SJCRH30 (cell line): Measurements from ENCODE around the gene SYNJ2. TPM values are rescaled to one million over a fixed set of nuclear protein-coding genes. Genes with fewer than 3 reads are reported as not detected.
"Not testable (repeated sequence)": the region's sequence is repeated elsewhere in the genome, so short reads cannot be mapped to it uniquely, and the experiment has no call there.

ENCODE experiments used
- DNase-seq, 2 experiments: peaks; one replicate each; pipeline ENCODE4 v3.0.0-alpha.2; 2015 to 2020
- H3K27ac ChIP-seq: fragments of 250-450 bp; sonication (Bioruptor Pico); 2 replicates; pipeline ENCODE4 v1.5.1; 2020; ENCODE audit warnings: mild to moderate bottlenecking, moderate library complexity
- H3K27me3 ChIP-seq: fragments of 250-450 bp; sonication (Bioruptor Pico); 2 replicates; pipeline ENCODE4 v1.5.1; 2020; ENCODE audit warnings: mild to moderate bottlenecking, moderate library complexity
- H3K36me3 ChIP-seq: fragments of 250-450 bp; sonication (Bioruptor Pico); 2 replicates; pipeline ENCODE4 v1.5.1; 2020; ENCODE audit warnings: mild to moderate bottlenecking, moderate library complexity
- H3K4me1 ChIP-seq: fragments of 250-450 bp; sonication (Bioruptor Pico); 2 replicates; pipeline ENCODE4 v1.5.1; 2020; ENCODE audit warnings: mild to moderate bottlenecking, moderate library complexity
- H3K4me3 ChIP-seq: fragments of 250-450 bp; sonication (Bioruptor Pico); 2 replicates; pipeline ENCODE4 v1.5.1; 2020; ENCODE audit warnings: mild to moderate bottlenecking, moderate library complexity
- H3K9me3 ChIP-seq: fragments of 250-450 bp; sonication (Bioruptor Pico); replicated peaks from 2 replicates; pipeline ENCODE4 v1.5.1; 2020; ENCODE audit warnings: mild to moderate bottlenecking, moderate library complexity
- total RNA-seq: library from RNA; depleted of rRNA; stranded (reverse); fragments of >200 nt; shearing (Covaris generic); gene quantifications from 2 replicates; pipeline ENCODE4 v1.2.3, GENCODE V29; 2014; rRNA removed

Gene SYNJ2
- total RNA-seq, result 32.5 and 33.4 TPM in 2 replicates

GRCh38 chr6:157981395-157982101 is at the start of gene SYNJ2:
SYNJ2 (plus strand) TSS chr6:157981863; CDS start chr6:157981962, 99 bp downstream.
- H3K4me3 ChIP-seq, result peak within 1 kb of the TSS; percentile 78
- no peaks in the 10 kb centered on the region for H3K9me3 ChIP-seq
- H3K4me1 ChIP-seq, result peaks cover 25% of the 10 kb centered on the region
- H3K27me3 ChIP-seq, result no peaks in the 10 kb centered on the region
- H3K27ac ChIP-seq, result peak within 1 kb of the TSS; percentile 82
- peak; percentile 70 to 74 for DNase-seq
- H3K36me3 ChIP-seq, result no peaks in the 10 kb centered on the region

DNA sequence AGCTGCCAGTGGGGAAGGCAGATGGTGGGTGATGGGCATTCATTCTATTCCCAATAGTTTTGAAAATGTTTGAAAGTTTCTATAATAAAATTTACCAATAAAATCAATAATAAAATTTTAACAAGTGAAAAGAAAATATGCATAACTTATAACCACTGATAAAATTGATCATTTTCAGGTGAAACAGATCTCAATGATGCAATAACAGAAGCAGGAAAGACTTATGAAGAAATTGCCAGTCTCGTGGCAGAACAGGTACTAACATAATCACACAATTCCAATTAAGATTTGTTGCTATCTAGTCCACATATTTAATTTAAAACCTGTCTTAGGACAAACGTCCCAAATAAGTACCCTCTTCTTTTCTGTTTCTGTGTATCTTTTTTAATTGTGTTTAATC is 45.9 kb upstream of the SYNJ2 start:
- Histone ChIP-seq H3K36me3 (peaks cover 22% of the 10 kb centered on the region), H3K27me3 (no peaks in the 10 kb centered on the region), H3K9me3 (no peaks in the 10 kb centered on the region), H3K4me3 (no peak overlapping the region), H3K4me1 (no peaks in the 10 kb centered on the region), H3K27ac (no peak overlapping the region)
- no peak for DNase-seq

- no peak for DNase-seq
- Histone ChIP-seq H3K4me3 (no peak overlapping the region), H3K4me1 (no peaks in the 10 kb centered on the region), H3K36me3 (peaks cover 20% of the 10 kb centered on the region), H3K27me3 (no peaks in the 10 kb centered on the region), H3K27ac (no peak overlapping the region), H3K9me3 (no peaks in the 10 kb centered on the region)
Measured at GRCh38 chr6:157937318-157937717, 44.3 kb upstream of the SYNJ2 start.

DNA sequence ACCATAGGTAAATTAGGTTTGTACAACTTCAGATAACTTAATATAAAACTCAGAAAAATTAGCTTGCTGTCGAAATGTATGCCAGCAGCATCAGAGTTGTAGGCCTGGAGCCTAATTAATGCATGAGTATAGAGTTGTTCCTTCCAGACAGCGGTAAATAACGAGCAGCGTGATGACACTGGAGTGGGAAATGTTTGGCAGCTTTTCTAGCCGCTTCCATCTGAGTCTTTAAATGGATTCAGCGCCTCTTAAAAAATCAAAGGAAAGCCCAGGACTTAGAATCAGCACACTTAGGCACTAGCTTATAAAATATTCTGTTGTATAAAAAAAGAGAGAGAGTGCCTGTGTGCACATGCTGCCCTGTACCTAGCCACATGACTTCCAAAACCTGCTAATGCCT is 43.7 kb upstream of the SYNJ2 start:
- DNase-seq, result no peak
- no peak overlapping the region for H3K4me3 ChIP-seq
- H3K27me3 ChIP-seq, result no peaks in the 10 kb centered on the region
- peaks cover 23% of the 10 kb centered on the region for H3K36me3 ChIP-seq
- no peaks in the 10 kb centered on the region for H3K4me1 ChIP-seq
- H3K9me3 ChIP-seq, result no peaks in the 10 kb centered on the region
- H3K27ac ChIP-seq, result no peak overlapping the region

- H3K27ac ChIP-seq, H3K9me3 ChIP-seq, DNase-seq, H3K4me1 ChIP-seq, H3K4me3 ChIP-seq, H3K27me3 ChIP-seq: not testable (repeated sequence)
- peaks cover 32% of the 10 kb centered on the region for H3K36me3 ChIP-seq
Measured at GRCh38 chr6:157940375-157941036, 41.2 kb upstream of the SYNJ2 start.

GRCh38 chr6:157941101-157941863 is 40.4 kb upstream of the SYNJ2 start:
- H3K9me3 ChIP-seq, result no peaks in the 10 kb centered on the region
- peaks cover 34% of the 10 kb centered on the region for H3K36me3 ChIP-seq
- no peak overlapping the region for H3K4me3 ChIP-seq
- H3K27ac ChIP-seq, result no peak overlapping the region
- DNase-seq, result no peak
- H3K27me3 ChIP-seq, result no peaks in the 10 kb centered on the region
- no peaks in the 10 kb centered on the region for H3K4me1 ChIP-seq

DNA sequence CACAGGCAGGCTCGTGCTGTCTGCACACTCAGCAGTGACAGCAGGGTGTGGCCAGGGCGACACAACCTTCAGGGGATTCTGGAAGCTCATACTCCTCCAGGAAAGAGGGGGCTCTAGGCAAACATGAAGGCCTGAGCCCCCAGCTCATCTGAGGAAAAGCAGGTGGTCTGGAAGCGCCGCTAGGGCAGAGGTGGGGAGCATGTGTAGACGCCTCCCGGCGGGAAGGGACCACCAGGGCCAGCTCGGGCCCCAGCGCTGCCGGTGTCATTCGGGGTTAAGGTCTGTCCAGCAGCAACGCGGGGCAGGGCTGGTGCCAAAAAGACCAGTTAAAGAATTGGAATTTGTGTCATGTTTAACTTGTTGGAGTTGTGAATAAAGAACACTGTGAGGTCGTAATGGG is 39.3 kb upstream of the SYNJ2 start:
- H3K27ac ChIP-seq, result no peak overlapping the region
- no peak for DNase-seq
- no peaks in the 10 kb centered on the region for H3K4me1 ChIP-seq
- no peaks in the 10 kb centered on the region for H3K9me3 ChIP-seq
- H3K36me3 ChIP-seq, result peaks cover 27% of the 10 kb centered on the region
- H3K4me3 ChIP-seq, result no peak overlapping the region
- H3K27me3 ChIP-seq, result no peaks in the 10 kb centered on the region

DNA sequence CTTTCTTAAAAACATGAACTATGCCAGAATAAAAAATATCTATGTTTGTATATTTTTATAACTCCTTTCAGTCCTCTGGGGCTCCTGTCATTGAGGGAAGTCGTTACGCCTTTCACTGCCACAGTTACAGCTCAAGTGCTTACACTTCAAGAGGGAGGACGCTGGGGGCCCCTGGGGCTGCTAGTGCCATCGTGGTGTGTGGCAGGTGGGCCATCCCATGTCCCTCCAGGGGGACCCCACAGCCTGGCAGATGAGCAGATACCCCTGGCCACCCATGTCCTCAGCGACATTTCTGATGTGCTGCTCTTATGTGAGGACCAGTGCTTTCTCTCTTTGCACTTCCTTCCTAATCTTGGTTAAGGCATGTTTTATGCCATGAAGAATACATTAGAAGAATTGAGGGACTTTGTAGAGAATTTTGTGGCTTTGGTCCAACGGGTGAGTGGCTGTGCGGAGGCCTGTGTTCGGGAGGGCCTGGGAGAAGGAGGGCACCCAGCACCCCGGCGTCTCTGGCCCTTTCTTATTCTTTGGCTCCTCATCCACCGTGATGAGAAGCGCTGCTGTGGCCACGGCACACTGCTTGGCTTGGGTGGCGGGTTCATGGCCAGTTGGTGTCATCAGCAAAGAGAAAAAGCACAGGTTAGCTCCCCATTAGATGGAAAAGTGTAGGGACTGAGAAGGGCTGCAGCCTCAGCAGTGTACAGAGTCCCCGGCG is 38.3 kb upstream of the SYNJ2 start:
- Histone ChIP-seq H3K4me1 (no peaks in the 10 kb centered on the region), H3K27me3 (no peaks in the 10 kb centered on the region), H3K36me3 (peaks cover 27% of the 10 kb centered on the region), H3K27ac (no peak overlapping the region), H3K4me3 (no peak overlapping the region), H3K9me3 (no peaks in the 10 kb centered on the region)
- no peak for DNase-seq

DNA sequence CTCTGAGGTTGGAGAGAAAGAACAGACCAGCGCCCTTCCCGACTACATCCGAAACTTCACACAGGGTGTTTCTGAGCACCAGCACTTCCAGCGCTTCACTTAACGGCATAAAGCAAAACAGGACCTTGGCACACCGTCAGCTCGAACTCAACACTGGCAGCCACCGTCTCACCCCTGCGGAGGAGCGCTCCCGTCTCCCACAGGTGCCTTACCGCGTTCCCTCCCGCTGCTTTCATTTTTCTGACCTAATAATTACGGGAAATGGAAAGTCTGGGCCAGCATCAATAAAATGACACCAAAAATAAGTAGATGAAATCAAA is 37.7 kb upstream of the SYNJ2 start:
- Histone ChIP-seq H3K36me3 (peaks cover 27% of the 10 kb centered on the region), H3K4me3 (no peak overlapping the region), H3K27me3 (no peaks in the 10 kb centered on the region)

DNA sequence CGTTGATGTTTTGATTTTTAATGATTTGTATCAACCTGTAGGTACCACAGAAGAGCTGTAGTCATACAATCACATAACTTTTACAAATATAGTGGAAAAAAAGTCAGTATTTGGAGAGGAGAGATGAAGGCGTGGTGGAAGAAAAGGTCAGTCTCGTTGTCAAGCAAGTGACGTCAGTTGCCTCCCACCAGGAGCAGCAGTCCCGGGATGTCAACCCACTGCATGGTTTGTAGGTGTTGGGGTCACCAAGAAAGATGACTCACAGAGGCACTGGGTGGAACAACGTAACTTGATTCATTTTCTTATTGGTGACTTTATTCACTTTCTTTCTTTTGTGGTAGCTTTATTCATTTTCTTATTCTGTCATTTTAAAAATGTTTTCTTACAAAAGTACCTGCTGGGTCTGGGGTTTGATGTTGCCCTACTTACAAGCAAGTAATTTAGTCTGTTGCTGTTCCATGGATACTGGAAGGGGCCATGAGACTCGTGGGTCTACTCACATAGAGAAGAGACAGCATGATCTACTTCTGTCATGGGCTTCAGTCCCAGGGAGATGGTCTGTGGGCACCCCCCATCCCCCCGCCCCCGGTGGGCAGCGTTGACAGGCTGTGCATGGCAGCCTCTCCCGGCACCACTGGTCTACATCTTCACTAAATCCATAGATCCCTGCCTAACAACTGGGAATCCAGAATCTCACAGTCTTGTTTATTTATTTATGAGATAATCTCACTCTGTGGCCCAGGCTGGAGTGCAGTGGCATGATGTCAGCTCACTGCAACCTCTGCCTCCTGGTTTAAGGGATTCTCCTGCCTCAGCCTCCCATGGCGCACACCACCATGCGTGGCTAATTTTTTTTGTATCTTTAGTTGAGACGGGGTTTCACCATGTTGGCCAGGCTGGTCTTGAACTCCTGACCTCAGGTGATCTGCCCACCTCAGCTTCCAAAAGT is 36.4 kb upstream of the SYNJ2 start:
- peaks cover 23% of the 10 kb centered on the region for H3K36me3 ChIP-seq
- peak in 1 of 2 experiments; percentile 12 for DNase-seq

More for the DNA sequence above, 37.7 kb upstream of the SYNJ2 start:
- DNase-seq, result no peak
- Histone ChIP-seq H3K9me3 (no peaks in the 10 kb centered on the region), H3K4me1 (no peaks in the 10 kb centered on the region), H3K27ac (no peak overlapping the region)

DNA sequence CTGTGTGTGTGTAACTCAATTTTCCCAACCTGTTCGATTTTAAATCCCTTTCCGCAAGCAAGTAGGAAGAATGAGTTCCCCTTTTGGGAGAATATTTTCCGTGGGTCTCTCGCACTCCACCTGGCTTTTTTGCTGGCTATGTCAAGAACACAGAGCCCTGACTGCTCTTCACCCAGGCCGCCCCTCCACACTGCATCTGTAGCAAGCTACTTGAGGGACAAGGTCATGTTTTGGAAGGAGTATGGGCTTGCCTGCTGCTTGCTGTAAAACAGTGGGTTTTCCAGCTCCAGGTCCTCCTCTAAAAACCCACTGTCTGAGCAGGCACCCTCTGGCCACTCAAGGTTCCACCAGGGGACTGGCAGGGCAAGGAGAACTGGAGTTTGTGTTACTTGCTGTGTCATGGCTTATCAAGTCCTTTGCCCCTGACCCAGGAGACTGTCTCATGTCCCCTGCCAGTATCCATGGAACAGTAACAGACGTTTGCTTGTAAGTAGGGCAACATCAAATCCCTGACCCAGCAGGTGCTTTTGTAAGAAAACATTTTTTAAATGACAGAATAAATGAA is 35.5 kb upstream of the SYNJ2 start:
- no peak for DNase-seq

More for the DNA sequence above, 36.4 kb upstream of the SYNJ2 start:
- Histone ChIP-seq H3K27ac (no peak overlapping the region), H3K9me3 (no peaks in the 10 kb centered on the region), H3K4me1 (no peaks in the 10 kb centered on the region), H3K4me3 (no peak overlapping the region), H3K27me3 (no peaks in the 10 kb centered on the region)

GRCh38 chr6:157946865-157947532 is 34.7 kb upstream of the SYNJ2 start:
- Histone ChIP-seq H3K27ac (no peak overlapping the region), H3K27me3 (no peaks in the 10 kb centered on the region), H3K4me3 (no peak overlapping the region), H3K4me1 (no peaks in the 10 kb centered on the region), H3K9me3 (no peaks in the 10 kb centered on the region), H3K36me3 (peaks cover 23% of the 10 kb centered on the region)
- DNase-seq, result peak in 1 of 2 experiments; percentile 34

More for the DNA sequence above, 35.5 kb upstream of the SYNJ2 start:
- Histone ChIP-seq H3K36me3 (peaks cover 23% of the 10 kb centered on the region), H3K9me3 (no peaks in the 10 kb centered on the region), H3K4me3 (no peak overlapping the region), H3K27me3 (no peaks in the 10 kb centered on the region), H3K27ac (no peak overlapping the region), H3K4me1 (no peaks in the 10 kb centered on the region)

- not testable (repeated sequence) for H3K9me3 ChIP-seq, H3K27me3 ChIP-seq, H3K4me1 ChIP-seq, H3K27ac ChIP-seq, H3K4me3 ChIP-seq, H3K36me3 ChIP-seq, DNase-seq
Measured at GRCh38 chr6:157950899-157951298, 30.8 kb upstream of the SYNJ2 start.
